GM19043 (cell line): ENCODE data around the gene AKT3.
A peak's percentile ranks its signal among the peaks of the same experiment; 100 is the strongest.

Experiments
- ATAC-seq: cut with Tn5 transposase; IDR thresholded peaks from one replicate; pipeline ENCODE4 v1.9.1; 2021; ENCODE audit warnings: low read depth; ENCODE audit not compliant: unreplicated experiment

AKT3 gene

DNA sequence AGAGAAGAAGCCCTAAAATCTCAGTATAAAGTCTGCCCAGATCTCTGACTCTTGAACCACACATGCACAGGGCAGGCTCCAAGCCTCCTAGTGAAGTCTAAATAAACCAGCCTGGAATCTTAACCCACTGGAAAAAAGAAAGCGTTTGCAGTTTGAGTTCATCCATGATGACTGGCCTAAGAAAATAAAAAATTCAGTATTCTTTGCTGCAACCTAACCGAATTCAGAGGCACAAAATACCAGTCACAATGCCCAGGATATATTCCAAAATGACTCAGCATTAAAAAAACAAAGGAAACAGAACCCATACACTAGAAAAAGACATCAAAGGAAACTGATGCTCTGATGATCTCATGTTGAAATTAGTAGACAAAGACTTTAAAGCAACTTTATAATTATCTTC lies 325.0 kb downstream of the AKT3 start:
- ATAC-seq, result no peak

DNA sequence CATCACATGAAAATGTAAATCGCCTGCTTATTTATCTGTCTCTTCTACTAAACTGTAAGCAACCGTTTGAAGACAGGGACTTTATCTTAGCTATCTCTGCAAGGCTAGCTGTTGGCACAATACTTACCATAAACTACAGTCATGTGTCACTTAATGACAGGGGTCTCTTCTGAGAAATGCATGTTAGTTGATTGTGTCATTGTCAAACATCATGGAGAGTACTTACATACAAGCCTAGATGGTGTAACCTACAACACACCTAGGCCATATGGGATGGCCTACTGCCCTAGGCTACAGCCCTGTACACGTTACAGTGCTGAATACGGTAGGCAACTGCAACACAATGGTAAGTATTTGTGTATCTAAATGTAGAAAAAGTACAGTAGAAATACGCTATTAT lies 326.3 kb downstream of the AKT3 start:
- ATAC-seq, result no peak

DNA sequence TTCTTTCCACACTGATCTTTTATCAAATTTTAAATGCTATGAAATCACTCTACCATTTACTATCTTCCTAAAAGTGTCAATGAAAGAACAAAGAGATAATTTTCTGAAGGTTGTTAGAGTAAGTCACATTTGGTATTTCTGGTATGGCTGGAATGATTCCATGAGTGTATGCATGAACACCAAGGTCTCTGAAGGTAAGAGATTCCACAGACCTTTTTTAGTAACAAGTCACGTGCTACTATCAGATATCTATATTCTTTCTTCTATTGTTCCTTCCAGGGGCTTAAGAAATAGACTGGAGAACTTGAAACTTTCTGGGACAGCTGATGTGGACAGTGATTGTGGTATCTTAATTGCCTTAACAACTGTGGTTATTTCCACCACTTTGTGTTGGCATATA lies 329.2 kb downstream of the AKT3 start:
- no peak for ATAC-seq

DNA sequence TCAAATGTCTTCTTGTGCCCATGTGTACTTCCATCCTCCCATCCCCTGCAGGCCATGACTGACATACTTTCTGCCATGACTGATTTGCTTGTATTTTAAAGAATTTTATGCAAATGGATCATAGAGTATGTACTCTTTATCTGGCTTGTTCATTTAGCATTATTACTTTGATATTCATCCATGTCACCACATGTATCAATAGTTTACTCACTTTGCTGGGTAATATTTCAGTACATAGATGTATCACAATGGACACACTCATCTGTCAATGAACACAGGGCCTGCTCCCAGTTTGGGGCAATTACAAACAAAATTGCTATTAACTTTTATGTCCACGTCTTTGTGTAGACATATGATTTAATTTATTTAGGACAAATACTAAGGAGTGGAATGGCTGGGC lies 335.1 kb downstream of the AKT3 start:
- no peak for ATAC-seq

DNA sequence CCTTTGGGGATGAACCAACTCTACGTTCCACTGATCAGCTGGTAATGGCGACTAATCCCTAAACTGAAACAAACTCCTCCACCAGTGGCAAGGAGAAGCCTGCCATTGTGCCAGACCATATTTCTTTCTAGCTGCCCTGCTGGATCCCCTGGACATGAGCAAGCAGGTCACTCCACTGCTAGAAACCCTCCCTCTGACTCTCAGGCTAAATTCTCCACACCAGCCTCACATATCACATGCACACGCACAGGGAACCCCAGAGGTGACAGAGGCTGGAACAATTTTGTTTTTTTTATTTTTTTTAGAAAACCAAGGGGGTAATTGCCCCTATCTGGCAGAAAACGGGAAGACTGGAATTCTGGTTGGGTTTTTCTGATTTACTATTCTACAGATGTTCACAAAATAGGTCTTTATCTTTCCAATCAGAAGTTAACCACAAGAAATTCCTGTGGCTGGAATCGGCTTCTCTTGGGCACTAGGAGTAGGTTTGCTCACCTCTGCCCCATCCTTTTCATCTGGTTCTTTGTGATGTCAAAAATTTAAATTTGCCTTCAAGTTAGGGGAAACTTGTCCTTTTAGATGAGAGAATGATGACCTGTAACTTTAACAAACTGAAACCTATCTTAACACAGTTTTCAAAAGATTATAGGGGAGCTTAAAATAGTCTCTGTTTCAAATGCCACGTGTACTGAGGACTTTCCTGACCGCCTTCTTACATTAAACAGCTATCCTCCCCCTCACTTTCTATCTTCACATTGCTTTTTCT lies 336.1 kb downstream of the AKT3 start:
- no peak for ATAC-seq

DNA sequence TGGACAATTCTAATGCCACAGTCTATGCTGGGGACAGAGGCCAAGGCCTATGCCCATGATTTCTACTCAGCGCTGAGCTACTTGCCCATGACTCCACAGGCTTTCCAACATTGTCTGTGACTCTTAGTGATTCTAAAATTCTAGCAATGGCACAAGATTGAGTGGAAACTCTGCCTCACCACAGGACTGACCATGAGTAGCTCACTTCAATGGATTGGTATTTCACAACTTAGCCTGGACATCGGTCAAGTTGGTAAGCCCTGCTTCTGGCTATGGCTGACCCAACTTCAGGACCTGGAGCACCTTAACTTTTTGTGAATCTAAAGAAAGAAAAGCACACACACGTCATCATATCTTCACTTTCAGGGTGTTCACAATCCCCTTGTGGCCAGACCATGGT lies 339.1 kb downstream of the AKT3 start:
- no peak for ATAC-seq

DNA sequence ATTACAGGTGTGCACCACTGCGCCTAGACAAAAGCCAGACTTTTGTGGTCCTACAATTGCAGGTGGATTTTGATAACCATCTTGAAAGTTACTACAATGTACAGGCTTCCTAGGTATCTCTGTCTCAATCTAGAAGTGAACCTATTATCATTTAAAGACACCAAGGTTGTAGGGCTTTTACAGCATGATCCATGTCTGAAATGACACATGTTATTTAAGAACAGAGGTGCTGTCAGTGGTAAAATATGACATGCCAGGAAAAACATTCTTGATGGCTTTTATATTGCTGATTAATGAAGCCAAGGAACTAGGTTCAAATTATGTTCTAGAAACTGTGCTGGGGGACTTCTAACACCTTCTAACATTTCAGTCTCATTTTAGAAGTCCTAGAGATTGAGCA lies 341.1 kb downstream of the AKT3 start:
- ATAC-seq, result no peak

DNA sequence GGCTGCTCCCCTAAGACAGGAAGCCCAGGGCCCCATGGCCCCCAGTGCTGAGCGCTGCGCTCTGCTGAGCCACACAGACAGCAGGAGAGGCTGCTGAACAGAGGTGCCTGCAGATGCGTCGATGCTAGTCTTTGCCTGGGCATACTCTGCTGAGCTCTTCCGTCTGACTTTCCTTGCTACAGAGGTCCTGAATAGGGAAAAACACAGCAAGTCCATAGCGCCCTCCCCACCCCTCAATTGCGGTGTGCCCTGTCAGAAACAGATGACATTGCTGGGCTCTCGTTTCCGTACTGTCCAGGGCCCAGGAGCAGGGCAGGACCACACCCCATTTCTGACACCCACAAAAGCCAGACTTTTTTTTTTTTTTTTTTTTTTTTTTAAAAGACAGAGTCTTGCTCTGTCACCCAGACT lies 341.7 kb downstream of the AKT3 start:
- ATAC-seq, result peak; percentile 85

DNA sequence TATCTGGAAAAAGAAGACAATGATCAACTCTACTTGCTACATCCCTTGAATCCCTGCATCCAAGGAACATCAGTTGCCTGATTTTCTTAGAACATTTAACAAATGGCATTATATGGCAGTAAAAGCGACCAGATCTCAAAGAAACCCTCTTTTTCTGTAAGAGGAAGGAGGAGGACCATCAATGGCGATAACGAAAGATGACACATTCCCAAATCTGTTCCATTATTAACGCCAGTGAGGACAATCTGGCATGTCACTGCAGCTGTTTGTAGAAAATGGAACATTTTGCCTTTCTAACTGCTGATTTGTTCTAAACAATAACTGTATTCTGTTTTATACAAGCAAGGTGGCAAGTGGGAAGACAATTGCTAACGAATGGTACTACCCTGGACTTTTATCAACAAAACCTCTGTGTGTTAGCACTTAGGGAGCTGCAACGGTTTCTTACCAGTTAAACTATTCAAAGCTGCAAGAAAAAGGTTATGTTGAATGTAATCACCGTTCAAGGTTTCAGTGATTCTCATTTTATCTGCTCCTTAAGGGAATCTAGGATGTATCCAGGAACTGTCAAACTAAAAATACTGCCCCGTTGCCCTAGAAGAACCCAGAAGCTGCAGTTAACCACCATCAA lies 342.3 kb downstream of the AKT3 start:
- ATAC-seq, result no peak

DNA sequence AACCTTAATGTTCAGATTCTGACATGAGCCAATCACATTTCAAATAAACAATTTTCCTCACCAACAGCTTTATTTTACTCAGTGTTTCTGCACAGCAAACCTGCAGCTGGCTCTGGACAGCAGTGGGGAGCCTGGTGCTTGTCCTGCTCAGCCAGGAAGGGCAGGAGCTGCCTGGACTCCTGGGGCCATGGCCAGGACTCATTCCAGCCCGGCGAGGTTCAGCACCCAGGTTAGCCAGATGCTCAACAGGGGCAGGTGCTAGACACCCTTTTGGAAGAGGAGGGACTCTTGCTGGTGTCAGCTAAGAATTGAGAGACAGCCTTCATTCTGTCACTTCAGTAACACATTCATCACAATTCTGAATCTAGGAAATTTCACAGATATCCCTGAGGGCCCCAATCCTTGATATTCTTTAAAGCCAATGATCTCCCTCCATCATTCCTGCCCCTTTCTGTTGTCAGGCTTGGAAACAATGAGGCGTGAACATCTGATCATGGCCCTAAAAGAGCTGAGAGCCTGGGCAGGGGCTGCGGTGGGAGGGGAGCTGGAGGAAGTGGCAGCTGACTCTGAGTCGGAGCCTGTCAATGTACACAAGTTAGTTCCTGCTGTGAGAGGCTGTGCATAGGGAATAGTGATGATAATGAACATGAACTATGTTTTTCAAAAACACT lies 342.9 kb downstream of the AKT3 start:
- no peak for ATAC-seq

DNA sequence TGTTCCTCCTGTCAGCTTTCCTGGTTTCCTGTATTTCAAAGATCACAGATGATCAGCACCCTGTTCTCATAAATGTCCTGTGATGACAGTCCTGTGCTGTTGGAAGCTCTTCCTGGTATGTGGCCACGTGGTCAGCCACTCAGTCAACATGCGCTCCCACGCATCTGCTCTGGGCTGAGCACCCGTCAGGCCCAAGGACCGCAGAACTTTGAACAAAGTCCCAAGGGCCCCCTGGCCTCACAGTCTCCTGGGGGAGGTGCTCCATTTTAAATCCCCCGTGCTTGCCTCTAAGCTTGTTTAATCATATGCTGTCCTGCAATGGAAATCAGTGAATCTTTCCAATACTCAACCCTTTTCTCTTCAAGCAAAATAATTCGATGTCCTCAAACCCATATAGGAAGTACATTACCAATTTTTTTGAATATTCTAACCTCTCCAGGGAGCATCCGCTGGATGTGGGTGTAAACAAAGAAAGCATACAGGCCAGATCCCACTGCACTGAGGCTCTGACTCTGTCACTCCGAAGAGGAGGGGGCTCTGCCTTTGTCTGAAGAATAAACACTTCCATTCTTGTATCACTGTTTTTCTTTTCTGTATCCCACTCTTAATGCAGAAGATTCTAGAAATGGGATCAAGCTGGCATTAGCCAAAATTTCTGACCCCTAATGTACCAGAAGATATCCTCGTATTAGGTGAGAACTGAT lies 343.9 kb downstream of the AKT3 start:
- ATAC-seq, result peak; percentile 60

DNA sequence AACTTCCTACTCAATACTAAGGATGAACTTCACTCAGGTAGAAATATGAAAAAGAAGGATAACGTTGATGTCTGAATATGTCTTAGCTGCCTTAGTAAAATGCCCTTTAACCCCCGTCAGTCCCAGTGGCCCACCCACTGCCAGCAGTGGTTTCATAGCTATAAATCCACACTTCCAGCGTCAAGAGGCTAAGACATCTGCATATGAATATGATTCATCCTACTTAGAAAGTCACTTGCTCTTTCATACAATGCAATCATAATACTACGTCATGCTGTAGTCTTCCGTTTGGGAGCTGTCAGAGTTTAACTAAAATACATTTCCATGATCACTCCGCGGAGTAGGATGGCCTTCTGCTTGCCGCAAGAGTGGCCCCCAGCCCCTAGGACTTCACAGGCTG lies 346.9 kb downstream of the AKT3 start:
- ATAC-seq, result no peak

DNA sequence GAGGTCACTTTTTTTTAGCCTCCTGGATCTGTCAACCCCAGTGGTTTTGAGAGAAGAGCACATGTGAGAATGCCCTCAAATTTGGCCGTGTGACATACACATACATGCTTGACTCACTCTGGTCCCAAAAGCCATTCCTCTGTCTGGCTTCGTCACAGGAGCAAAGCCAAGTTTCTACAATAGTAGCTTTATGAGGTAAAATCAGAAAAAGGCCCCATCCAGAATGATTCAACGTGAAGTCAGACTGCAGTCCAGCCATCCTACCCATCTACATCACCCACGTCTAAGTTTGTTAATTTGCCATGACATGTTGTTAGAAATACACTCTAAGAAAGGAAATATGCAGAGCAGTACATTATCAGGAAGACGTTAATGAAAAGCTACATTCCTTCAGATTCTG lies 349.0 kb downstream of the AKT3 start:
- ATAC-seq, result no peak

DNA sequence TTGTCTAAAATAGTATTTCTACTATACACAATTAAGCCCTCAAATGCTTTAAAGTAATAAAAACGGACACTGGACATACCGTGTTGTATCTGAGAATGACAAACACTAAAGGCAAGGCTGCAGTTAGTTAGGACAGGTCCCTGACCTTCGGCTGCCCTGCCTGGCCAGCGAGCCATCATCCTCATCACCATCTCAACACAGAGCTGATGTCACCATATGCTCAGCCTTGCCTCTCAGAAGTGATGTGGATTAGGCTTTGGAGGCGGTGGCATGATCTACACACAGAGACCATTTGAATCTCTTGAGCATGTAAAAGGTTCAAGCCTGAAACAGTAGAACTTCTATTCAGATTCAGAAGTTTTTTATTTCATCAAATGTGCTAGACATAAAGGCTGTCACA lies 349.5 kb downstream of the AKT3 start:
- ATAC-seq, result no peak

DNA sequence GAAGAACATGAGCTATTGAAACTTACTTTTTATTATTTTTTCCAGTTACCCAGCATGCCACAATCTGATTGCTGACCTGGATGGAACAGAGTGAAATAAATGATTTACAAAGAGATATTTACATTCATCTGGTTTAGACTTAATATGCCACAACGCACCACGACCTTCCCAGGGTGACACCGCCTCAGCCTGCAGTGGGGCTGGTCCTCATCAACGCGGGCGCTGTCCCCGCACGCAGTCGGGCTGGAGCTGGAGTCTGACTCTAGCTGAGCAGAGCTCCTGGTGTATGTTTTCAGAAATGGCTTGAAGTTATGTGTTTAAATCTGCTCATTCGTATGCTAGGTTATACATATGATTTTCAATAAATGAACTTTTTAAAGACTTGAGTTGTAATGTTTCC lies 350.3 kb downstream of the AKT3 start:
- no peak for ATAC-seq

DNA sequence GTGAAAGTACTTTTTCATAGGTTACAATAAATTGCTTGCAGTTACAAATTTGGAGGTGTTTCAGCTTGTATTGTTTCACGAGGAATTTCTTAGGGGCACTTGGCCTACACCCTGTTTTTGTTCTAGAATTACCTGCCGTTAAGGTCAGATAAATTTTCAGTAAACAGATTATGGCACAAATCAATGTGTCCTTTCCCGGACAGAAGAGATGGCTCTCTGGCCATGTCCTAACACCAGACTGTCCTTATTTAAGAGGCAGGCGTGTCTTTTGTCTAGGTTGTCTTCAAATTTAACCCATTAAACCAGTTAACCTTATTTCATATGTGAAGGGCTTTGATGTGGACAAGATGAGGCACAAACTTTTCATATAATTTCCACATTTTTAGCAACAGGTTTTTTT lies 350.8 kb downstream of the AKT3 start:
- ATAC-seq, result no peak

DNA sequence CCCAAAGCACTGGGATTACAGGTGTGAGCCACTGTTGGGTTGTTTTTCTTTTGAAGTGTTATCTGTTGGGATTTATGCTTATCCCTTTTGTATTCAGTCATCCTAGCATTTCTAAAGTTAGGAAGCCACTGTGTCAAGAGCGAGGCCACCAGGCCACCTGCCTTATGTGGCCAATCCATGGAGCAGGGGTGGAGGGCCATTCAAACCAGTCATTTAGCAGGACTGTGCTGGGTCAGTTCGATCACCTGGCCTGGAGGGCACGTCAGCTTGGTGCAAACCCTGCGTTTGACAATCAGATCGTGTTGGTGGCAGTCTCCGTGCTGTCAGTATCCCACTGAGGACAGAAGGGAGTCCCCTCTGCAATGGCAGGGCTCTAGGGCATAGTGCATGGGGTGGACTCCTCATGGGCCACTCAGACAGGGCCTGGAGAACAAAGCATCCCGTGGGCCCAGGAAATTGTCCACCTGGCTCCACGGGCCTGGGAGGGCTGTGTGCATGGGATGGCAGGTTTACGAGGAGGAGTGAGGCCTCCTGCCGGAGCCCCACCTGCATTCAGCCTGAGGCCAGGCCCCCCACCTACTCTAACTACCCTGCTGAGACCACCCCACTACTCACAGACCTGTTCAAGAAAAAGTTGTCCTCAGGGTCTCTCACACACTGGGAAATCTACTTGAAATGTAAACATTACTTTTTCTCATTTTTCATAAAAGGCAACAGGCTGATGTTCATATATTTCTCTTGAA lies 351.9 kb downstream of the AKT3 start:
- ATAC-seq, result no peak

DNA sequence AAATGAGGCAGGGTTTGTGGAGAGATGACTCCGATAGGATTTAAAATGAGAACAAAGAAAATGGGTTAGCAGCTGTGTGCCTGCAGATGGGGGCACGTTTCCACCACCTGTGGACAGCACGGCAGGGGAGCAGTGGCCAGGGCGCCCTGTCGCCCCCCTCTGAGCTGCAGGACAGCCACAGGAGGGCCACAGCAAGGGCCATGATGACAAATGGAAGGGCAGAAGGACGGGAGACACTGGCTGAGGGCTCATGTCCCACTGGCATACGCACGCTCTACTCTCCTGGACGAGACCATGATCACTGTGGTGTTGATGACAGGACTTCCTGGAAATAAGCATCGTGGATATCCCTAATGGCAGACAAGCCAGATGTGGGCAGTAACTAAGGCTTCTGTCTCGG lies 353.2 kb downstream of the AKT3 start:
- ATAC-seq, result no peak

DNA sequence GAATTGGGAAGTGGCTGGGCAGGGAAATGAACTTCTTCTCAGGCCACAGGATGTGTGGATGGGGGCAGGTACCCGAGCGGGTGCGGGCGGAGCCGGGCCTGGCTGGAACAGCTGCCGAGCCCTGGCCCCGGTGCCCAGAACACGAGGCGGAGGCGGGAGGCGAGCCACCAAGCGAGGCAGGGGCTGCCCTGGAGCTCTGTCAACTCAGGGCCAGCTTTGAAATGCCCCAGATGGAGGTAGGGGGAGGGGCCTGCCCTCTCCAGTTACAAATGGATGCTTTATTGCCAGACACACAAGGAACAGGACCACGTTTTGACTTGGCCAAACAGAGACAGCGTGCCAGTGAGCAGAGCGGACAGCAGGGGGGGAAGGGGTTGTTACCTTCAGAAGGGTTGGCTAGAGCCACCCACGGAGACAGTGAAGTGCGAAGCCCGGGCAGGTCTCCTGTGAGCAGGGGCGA lies 353.8 kb downstream of the AKT3 start:
- ATAC-seq, result no peak

DNA sequence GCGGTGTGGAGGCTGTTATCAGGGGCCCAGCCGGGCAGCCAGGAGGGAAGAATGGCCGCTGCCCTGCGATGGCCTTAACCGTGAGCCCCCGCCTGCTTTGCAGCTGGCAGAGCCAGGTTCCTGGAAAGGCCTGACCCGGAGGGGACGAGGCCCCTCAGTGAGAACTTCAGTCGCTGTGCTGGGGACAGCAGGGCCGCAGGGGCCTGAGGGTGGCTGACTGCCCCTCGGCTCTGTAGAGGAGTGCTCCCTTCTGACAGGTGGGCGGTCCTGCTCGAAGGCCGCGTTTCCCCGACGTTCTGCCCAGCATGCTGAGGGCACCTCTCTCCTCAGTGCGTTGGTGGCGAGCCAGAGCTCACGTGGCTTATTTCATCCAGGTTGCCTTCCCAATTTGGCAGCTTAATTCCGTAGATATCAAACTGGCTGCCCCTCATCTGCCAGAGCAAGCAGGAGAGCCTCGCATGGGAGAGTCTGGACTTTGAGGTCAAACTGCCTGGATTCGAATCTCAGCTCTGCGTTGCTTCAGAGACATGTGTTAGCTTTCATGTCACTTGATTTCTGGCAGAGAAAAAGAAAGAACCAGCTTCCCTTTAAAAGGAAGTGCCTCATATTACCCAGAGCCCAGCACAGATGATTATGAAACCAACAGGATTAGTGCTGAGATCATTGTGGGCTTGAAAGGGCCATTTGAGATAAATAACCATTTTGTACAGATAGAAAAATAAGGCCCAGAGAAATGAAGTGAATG lies 354.4 kb downstream of the AKT3 start:
- ATAC-seq, result no peak
